ENCODE measurements around the gene STAT5A. TPM values are rescaled to one million over a fixed set of nuclear protein-coding genes. Genes with fewer than 3 reads are reported as not detected.

The STAT5A gene
- total and polyA plus RNA-seq, 9 of the 15 experiments (the other 6 are each of a cell fraction or from before 2014, with no cell fraction given) = 79.9 to 415 (median 196) TPM

GRCh38 chr17:42306385-42306667 is 18.0 kb downstream of the STAT5A start:
- Histone ChIP-seq H3K27me3 (ENCODE audit: control insufficient read depth in 2 of 2, insufficient read depth in 2 of 2, low read length in 2 of 2) (no peaks in the 10 kb centered on the region), H4K20me1 (replicated peaks; ENCODE audit: control insufficient read depth, insufficient read depth, low read length) (no peaks in the 10 kb centered on the region), H3K9me1 (ENCODE audit: control insufficient read depth, insufficient read depth, low read length) (no peaks in the 10 kb centered on the region), H3K27ac (ENCODE audit: extremely low read depth, low read depth, low read length) (no peak overlapping the region; the same call in 2 of the 3 replicates), H3K79me2 (ENCODE audit: control insufficient read depth, insufficient read depth, low read length) (peaks cover 66% of the 10 kb centered on the region), H3K9ac (ENCODE audit: insufficient read depth in 1 of 2, low read depth in 2 of 2, low read length in 2 of 2) (no peak overlapping the region; a peak in 1 of 4 replicates), H3K4me3 (no peak overlapping the region), H3K4me2 (ENCODE audit: insufficient read depth, low read length) (no peak overlapping the region), H3K9me3 (replicated peaks; ENCODE audit: control insufficient read depth, insufficient read depth, low read depth, low read length) (no peaks in the 10 kb centered on the region), H2AFZ (ENCODE audit: low read depth, low read length) (no peak overlapping the region), H3K4me1 (replicated peaks in 1 of 2; ENCODE audit: control insufficient read depth in 2 of 2, insufficient read depth in 2 of 2, low read length in 2 of 2) (peaks cover 27 to 51% of the 10 kb centered on the region in 2 experiments), H3K36me3 (ENCODE audit: control insufficient read depth, insufficient read depth, low read length) (peaks cover 98% of the 10 kb centered on the region)
- ATAC-seq (no peak), DNase-seq (ENCODE audit: extremely low read depth in 1 of 4, low spot score in 3 of 4) (no peak), FAIRE-seq (no peak)
- ChIA-PET CTCF (ENCODE audit: low intra/inter-chr PET ratio) (no interaction called here), POLR2A (interaction anchor here (0.6 to 2.0 kb wide), 2 partner anchors 10 to 16 kb away, joined by 3 to 6 read pairs; no protein-coding TSS in a partner anchor)
- 97% methylated on average over 5 of the region's 5 CpGs for WGBS (ENCODE audit: insufficient coverage, low coverage, missing lambda C conversion rate)
- in situ Hi-C loops (cut with MboI) = no loop called here
- BruUV-seq (replicated peaks) = no TSS peak
- TF ChIP-seq POLR2G (IDR thresholded peaks at IDR 0.05; ENCODE audit: low read depth, low read length) = peak; percentile 29; the same call in 1 of the 2 replicates
- TF ChIP-seq MCM5 (IDR thresholded peaks at IDR 0.05; ENCODE audit: low read depth) = no peak
- 0 out of 2 replicates have a peak, but pooled peaks have one; percentile 4 for TF ChIP-seq POLR2A (conservative IDR thresholded peaks at IDR 0.05)
- intact Hi-C loops (cut with micrococcal nuclease) = no loop called here

DNA sequence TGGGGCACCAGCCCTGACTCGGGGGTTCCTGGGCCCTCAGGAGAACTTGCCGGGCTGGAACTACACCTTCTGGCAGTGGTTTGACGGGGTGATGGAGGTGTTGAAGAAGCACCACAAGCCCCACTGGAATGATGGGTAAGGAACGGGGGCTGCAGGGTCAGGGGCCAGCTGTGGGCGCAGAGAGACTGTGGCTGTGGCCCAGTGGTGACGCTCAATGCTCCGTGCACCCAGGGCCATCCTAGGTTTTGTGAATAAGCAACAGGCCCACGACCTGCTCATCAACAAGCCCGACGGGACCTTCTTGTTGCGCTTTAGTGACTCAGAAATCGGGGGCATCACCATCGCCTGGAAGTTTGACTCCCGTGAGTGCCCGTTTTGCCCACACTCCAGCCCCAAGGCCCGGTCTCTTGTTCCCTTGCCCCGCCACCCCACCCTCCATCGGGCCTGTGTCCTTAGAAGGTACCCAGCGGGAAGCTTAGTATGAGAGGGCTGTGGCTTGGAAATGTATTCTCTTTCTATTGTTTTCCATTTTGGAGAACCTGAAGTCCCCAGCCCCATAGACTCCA is 19.1 kb downstream of the STAT5A start:
- no peak for DNase-seq (ENCODE audit: extremely low read depth in 1 of 4, low spot score in 3 of 4)
- Histone ChIP-seq H3K27me3 (ENCODE audit: control insufficient read depth in 2 of 2, insufficient read depth in 2 of 2, low read length in 2 of 2) (no peaks in the 10 kb centered on the region), H2AFZ (ENCODE audit: low read depth, low read length) (no peak overlapping the region), H4K20me1 (replicated peaks; ENCODE audit: control insufficient read depth, insufficient read depth, low read length) (no peaks in the 10 kb centered on the region), H3K4me3 (no peak overlapping the region), H3K9me1 (ENCODE audit: control insufficient read depth, insufficient read depth, low read length) (no peaks in the 10 kb centered on the region), H3K36me3 (ENCODE audit: control insufficient read depth, insufficient read depth, low read length) (peaks cover 93% of the 10 kb centered on the region), H3K4me2 (ENCODE audit: insufficient read depth, low read length) (no peak overlapping the region), H3K4me1 (replicated peaks in 1 of 2; ENCODE audit: control insufficient read depth in 2 of 2, insufficient read depth in 2 of 2, low read length in 2 of 2) (peaks cover 34 to 62% of the 10 kb centered on the region in 2 experiments), H3K27ac (ENCODE audit: extremely low read depth, low read depth, low read length) (no peak overlapping the region; the same call in 2 of the 3 replicates), H3K79me2 (ENCODE audit: control insufficient read depth, insufficient read depth, low read length) (peaks cover 58% of the 10 kb centered on the region), H3K9me3 (replicated peaks; ENCODE audit: control insufficient read depth, insufficient read depth, low read depth, low read length) (no peaks in the 10 kb centered on the region), H3K9ac (ENCODE audit: insufficient read depth in 1 of 2, low read depth in 2 of 2, low read length in 2 of 2) (peak overlapping the region in 1 of 2 experiments; percentile 73; a peak in 2 of 4 replicates)
- intact Hi-C loops (cut with micrococcal nuclease) (no loop called here), in situ Hi-C loops (cut with MboI) (no loop called here)
- WGBS (ENCODE audit: insufficient coverage, low coverage, missing lambda C conversion rate) = 90% methylated on average over 14 of the region's 19 CpGs
- no peak for ATAC-seq
- BruUV-seq (replicated peaks) = no TSS peak
- POLR2A ChIA-PET = no interaction called here
- CTCF ChIA-PET (ENCODE audit: low intra/inter-chr PET ratio) = no interaction called here
- no peak for FAIRE-seq
- TF ChIP-seq HNRNPK (IDR thresholded peaks at IDR 0.05; ENCODE audit: low read depth, low read length, poor library complexity, severe bottlenecking) = no peak
- TF ChIP-seq, protein P1, sequence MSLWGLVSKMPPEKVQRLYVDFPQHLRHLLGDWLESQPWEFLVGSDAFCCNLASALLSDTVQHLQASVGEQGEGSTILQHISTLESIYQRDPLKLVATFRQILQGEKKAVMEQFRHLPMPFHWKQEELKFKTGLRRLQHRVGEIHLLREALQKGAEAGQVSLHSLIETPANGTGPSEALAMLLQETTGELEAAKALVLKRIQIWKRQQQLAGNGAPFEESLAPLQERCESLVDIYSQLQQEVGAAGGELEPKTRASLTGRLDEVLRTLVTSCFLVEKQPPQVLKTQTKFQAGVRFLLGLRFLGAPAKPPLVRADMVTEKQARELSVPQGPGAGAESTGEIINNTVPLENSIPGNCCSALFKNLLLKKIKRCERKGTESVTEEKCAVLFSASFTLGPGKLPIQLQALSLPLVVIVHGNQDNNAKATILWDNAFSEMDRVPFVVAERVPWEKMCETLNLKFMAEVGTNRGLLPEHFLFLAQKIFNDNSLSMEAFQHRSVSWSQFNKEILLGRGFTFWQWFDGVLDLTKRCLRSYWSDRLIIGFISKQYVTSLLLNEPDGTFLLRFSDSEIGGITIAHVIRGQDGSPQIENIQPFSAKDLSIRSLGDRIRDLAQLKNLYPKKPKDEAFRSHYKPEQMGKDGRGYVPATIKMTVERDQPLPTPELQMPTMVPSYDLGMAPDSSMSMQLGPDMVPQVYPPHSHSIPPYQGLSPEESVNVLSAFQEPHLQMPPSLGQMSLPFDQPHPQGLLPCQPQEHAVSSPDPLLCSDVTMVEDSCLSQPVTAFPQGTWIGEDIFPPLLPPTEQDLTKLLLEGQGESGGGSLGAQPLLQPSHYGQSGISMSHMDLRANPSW (CRISPR knock-in tag; IDR thresholded peaks at IDR 0.05) = no peak
- TF ChIP-seq CREB3L1 (IDR thresholded peaks at IDR 0.05; ENCODE audit: borderline replicate concordance, low read depth) = no peak
- no peak for TF ChIP-seq TAF15 (IDR thresholded peaks at IDR 0.05; ENCODE audit: low read depth, low read length)
- TF ChIP-seq MED1 (CRISPR knock-in tag; IDR thresholded peaks at IDR 0.05; ENCODE audit: borderline replicate concordance) = no peak
- TF ChIP-seq NUFIP1 (IDR thresholded peaks at IDR 0.05; ENCODE audit: partially characterized antibody) = no peak
- peak; percentile 24; the same call in 1 of the 2 replicates for TF ChIP-seq POLR2A (conservative IDR thresholded peaks at IDR 0.05)
- no peak for TF ChIP-seq NCOA6 (IDR thresholded peaks at IDR 0.05)
- TF ChIP-seq ZNF24 (IDR thresholded peaks at IDR 0.05) = no peak
- TF ChIP-seq RBM22 (IDR thresholded peaks at IDR 0.05; ENCODE audit: low read depth, low read length, poor library complexity, severe bottlenecking) = peak; percentile 86
- peak; percentile 75 for TF ChIP-seq POLR2G (IDR thresholded peaks at IDR 0.05; ENCODE audit: low read depth, low read length)
- TF ChIP-seq ARHGAP35 (IDR thresholded peaks at IDR 0.05; ENCODE audit: partially characterized antibody) = no peak

Measured in K562 (cell line).